ENCODE measurements around the gene RNLS.
"Not testable (repeated sequence)": the region's sequence is repeated elsewhere in the genome, so short reads cannot be mapped to it uniquely, and the experiment has no call there.

Gene RNLS

GRCh38 chr10:88322324-88323063, 260.6 kb downstream of the RNLS start:
- in situ Hi-C loops (cut with MboI; ENCODE audit: low sequenced_read_pairs) = no loop called here
- H3K4me3 ChIP-seq = no peak overlapping the region
- H3K36me3 ChIP-seq (replicated peaks) = no peaks in the 10 kb centered on the region
- no peak for DNase-seq (ENCODE audit: low spot score in 2 of 2)
- peaks cover 3% of the 10 kb centered on the region; the same call in 1 of the 2 replicates for H3K9me3 ChIP-seq
- 0 out of 2 replicates have a peak, but pooled peaks cover 2% of the 10 kb centered on the region for H3K27me3 ChIP-seq (ENCODE audit: low read depth)
- H3K4me1 ChIP-seq = no peaks in the 10 kb centered on the region

DNA sequence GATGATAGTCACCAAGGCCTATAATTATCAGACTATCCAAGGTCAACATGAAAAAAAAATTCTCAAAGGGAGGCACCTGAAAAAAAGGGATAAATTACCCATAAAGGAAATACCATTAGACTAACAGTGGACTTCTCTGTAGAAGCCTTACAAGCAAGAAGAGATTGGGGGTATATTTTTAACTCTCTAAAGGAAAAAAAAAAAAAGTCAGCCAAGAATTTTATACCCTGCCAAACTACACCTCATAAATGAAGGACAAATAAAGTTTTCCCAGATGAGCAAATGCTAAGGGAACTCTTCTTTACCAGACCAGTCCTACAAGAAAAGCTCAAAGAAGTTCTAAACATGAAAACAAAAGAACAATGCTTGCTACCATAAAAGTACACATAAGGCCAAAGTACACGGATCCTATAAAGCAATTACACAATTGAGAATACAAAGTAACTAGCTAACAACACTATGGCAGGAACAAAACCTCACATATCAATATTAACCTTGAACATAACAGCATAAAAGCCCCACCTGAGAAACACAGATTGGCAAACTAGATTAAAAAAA, 263.1 kb downstream of the RNLS start:
- no peaks in the 10 kb centered on the region for H3K36me3 ChIP-seq (replicated peaks)
- H3K4me3 ChIP-seq = no peak overlapping the region
- DNase-seq (ENCODE audit: low spot score in 2 of 2) = no peak
- H3K9me3 ChIP-seq = peaks cover 3% of the 10 kb centered on the region; the same call in 1 of the 2 replicates
- in situ Hi-C loops (cut with MboI; ENCODE audit: low sequenced_read_pairs) = no loop called here
- H3K27me3 ChIP-seq (ENCODE audit: low read depth) = peaks cover 2% of the 10 kb centered on the region
- no peaks in the 10 kb centered on the region; the same call in 1 of the 2 replicates for H3K4me1 ChIP-seq

DNA sequence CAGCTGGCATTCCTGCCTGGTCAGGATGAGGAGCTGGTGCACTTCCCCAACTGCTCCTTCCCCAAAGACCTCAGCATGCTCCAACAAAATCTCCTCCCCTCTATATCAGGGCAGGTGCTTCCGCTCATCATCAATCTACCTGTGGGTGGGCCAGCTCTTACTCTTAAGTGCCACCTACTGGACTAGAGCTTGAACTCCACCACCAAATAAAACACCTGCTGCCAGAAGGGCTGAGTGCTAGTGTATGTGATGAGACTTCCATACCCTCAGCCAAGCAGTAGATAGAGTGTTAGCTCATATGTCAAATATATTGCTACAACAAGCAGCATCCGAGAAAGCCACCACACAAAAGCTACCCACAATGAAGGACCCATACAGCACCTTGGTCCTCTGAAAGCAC, 264.3 kb downstream of the RNLS start:
- no peaks in the 10 kb centered on the region; the same call in 1 of the 2 replicates for H3K4me1 ChIP-seq
- peaks cover 6% of the 10 kb centered on the region for H3K27me3 ChIP-seq (ENCODE audit: low read depth)
- peaks cover 3% of the 10 kb centered on the region; the same call in 1 of the 2 replicates for H3K9me3 ChIP-seq
- in situ Hi-C loops (cut with MboI; ENCODE audit: low sequenced_read_pairs) = no loop called here
- no peak overlapping the region for H3K4me3 ChIP-seq
- H3K36me3 ChIP-seq (replicated peaks) = no peaks in the 10 kb centered on the region
- DNase-seq (ENCODE audit: low spot score in 2 of 2) = no peak

DNA sequence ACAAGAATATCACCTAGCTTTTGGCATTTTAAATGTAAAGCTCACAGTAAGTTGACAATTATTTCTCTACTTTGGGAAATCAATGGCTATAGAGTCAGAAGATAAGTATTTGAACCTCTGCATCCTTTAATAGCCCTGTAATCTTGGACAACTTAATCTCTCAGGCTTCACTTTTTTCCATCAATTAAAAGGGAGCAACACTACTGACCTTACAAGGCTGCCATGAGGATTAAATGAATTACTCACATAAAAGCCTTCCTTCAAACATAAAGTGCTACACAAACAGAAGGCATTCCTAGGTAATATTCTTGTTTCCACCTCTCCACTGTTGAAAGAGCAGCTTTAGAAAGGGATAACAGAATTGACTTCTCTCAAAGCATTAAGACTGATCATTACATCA, 266.0 kb downstream of the RNLS start:
- Histone ChIP-seq H3K36me3 (replicated peaks) (no peaks in the 10 kb centered on the region), H3K4me1 (no peaks in the 10 kb centered on the region; the same call in 1 of the 2 replicates), H3K9me3 (peaks cover 3% of the 10 kb centered on the region; the same call in 1 of the 2 replicates), H3K4me3 (no peak overlapping the region), H3K27me3 (ENCODE audit: low read depth) (peaks cover 3% of the 10 kb centered on the region)
- peak in 1 of 2 experiments; percentile 50 for DNase-seq (ENCODE audit: low spot score in 2 of 2)
- in situ Hi-C loops (cut with MboI; ENCODE audit: low sequenced_read_pairs) = no loop called here

DNA sequence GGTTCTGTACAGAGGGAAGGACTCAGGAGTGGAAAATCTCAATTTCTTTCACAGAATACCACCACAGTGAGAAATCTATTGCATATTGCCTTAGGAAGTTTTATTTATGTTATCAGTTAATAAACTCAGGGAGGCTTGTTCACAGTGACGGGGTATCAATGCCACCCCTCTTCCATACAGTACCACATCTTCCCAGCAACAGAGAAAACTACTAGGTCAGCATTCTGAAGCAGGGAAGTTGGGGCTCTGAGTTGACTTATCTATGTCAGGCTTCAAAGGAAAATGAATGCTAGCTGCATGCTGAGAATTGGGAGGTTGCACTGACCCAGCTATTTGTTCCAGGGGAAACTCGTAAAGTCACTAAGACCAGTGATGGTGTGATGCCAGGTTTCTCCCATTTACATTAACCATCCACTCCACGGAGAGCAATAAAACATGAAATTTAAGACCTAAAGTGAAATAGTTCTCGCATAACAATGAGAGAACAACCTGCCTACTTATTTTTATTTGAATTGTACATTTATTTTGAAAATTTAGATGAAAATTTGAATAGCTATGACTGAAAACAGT, 266.7 kb downstream of the RNLS start:
- Histone ChIP-seq H3K9me3 (peaks cover 3% of the 10 kb centered on the region; the same call in 1 of the 2 replicates), H3K4me3 (no peak overlapping the region), H3K36me3 (replicated peaks) (no peaks in the 10 kb centered on the region), H3K27me3 (ENCODE audit: low read depth) (peaks cover 3% of the 10 kb centered on the region), H3K4me1 (no peaks in the 10 kb centered on the region; the same call in 1 of the 2 replicates)
- in situ Hi-C loops (cut with MboI; ENCODE audit: low sequenced_read_pairs) = no loop called here
- DNase-seq (ENCODE audit: low spot score in 2 of 2) = peak; percentile 11 to 39

GRCh38 chr10:88315755-88316154, 267.4 kb downstream of the RNLS start:
- Histone ChIP-seq H3K36me3 (replicated peaks) (no peaks in the 10 kb centered on the region), H3K27me3 (ENCODE audit: low read depth) (peaks cover 3% of the 10 kb centered on the region), H3K4me3 (no peak overlapping the region), H3K9me3 (peaks cover 3% of the 10 kb centered on the region; the same call in 1 of the 2 replicates), H3K4me1 (no peaks in the 10 kb centered on the region; the same call in 1 of the 2 replicates)
- no peak for DNase-seq (ENCODE audit: low spot score in 2 of 2)
- in situ Hi-C loops (cut with MboI; ENCODE audit: low sequenced_read_pairs) = no loop called here

- no peaks in the 10 kb centered on the region for H3K9me3 ChIP-seq
- no peak for DNase-seq (ENCODE audit: low spot score in 2 of 2)
- H3K27me3 ChIP-seq (ENCODE audit: low read depth) = peaks cover 3% of the 10 kb centered on the region
- H3K4me1 ChIP-seq = no peaks in the 10 kb centered on the region; the same call in 1 of the 2 replicates
- in situ Hi-C loops (cut with MboI; ENCODE audit: low sequenced_read_pairs) = no loop called here
- H3K4me3 ChIP-seq = no peak overlapping the region
- no peaks in the 10 kb centered on the region for H3K36me3 ChIP-seq (replicated peaks)
Measured at GRCh38 chr10:88314362-88314761, 268.8 kb downstream of the RNLS start.

GRCh38 chr10:88313878-88314277, 269.2 kb downstream of the RNLS start:
- DNase-seq (ENCODE audit: low spot score in 2 of 2) = no peak
- peaks cover 3% of the 10 kb centered on the region for H3K27me3 ChIP-seq (ENCODE audit: low read depth)
- no peak overlapping the region for H3K4me3 ChIP-seq
- in situ Hi-C loops (cut with MboI; ENCODE audit: low sequenced_read_pairs) = no loop called here
- H3K36me3 ChIP-seq (replicated peaks) = no peaks in the 10 kb centered on the region
- no peaks in the 10 kb centered on the region for H3K9me3 ChIP-seq
- H3K4me1 ChIP-seq = no peaks in the 10 kb centered on the region; the same call in 1 of the 2 replicates

- no peak overlapping the region for H3K4me3 ChIP-seq
- peaks cover 3% of the 10 kb centered on the region for H3K27me3 ChIP-seq (ENCODE audit: low read depth)
- H3K4me1 ChIP-seq = no peaks in the 10 kb centered on the region; the same call in 1 of the 2 replicates
- H3K36me3 ChIP-seq (replicated peaks) = no peaks in the 10 kb centered on the region
- no peak for DNase-seq (ENCODE audit: low spot score in 2 of 2)
- in situ Hi-C loops (cut with MboI; ENCODE audit: low sequenced_read_pairs) = no loop called here
- H3K9me3 ChIP-seq = no peaks in the 10 kb centered on the region
Measured at GRCh38 chr10:88312855-88313254, 270.3 kb downstream of the RNLS start.

- DNase-seq (ENCODE audit: low spot score in 2 of 2) = no peak
- H3K9me3 ChIP-seq = no peaks in the 10 kb centered on the region
- no peak overlapping the region for H3K4me3 ChIP-seq
- in situ Hi-C loops (cut with MboI; ENCODE audit: low sequenced_read_pairs) = no loop called here
- no peaks in the 10 kb centered on the region for H3K36me3 ChIP-seq (replicated peaks)
- H3K27me3 ChIP-seq (ENCODE audit: low read depth) = peaks cover 3% of the 10 kb centered on the region
- no peaks in the 10 kb centered on the region for H3K4me1 ChIP-seq
Measured at GRCh38 chr10:88311264-88311663, 271.9 kb downstream of the RNLS start.

DNA sequence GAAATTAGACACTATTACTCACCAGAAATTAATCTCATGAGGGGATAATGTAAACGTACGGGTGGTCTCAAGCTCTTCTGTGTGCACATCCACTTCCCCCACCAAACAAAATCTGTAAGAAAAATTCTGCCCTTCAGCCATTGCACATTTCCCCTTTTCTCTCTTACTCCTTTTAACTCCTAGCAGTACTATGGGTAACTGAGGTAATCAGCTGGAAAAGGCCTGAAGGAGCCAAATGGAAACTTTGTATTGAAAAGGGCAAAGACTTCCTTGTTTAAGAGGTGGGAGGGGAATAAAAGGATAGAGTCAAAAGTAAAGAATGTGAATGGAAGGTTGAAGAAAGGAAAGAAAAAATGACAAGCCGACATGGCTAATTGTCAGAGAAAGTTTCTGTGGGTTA, 273.8 kb downstream of the RNLS start:
- Histone ChIP-seq H3K36me3 (replicated peaks) (no peaks in the 10 kb centered on the region), H3K4me3 (no peak overlapping the region), H3K4me1 (no peaks in the 10 kb centered on the region), H3K9me3 (no peaks in the 10 kb centered on the region), H3K27me3 (ENCODE audit: low read depth) (peaks cover 2% of the 10 kb centered on the region; the same call in 1 of the 2 replicates)
- DNase-seq (ENCODE audit: low spot score in 2 of 2) = no peak
- in situ Hi-C loops (cut with MboI; ENCODE audit: low sequenced_read_pairs) = no loop called here

- H3K27me3 ChIP-seq (ENCODE audit: low read depth); H3K4me1 ChIP-seq; in situ Hi-C loops (cut with MboI; ENCODE audit: low sequenced_read_pairs); H3K9me3 ChIP-seq; DNase-seq (ENCODE audit: low spot score in 2 of 2); H3K36me3 ChIP-seq (replicated peaks); H3K4me3 ChIP-seq: not testable (repeated sequence)
Measured at GRCh38 chr10:88308361-88308760, 274.8 kb downstream of the RNLS start.

DNA sequence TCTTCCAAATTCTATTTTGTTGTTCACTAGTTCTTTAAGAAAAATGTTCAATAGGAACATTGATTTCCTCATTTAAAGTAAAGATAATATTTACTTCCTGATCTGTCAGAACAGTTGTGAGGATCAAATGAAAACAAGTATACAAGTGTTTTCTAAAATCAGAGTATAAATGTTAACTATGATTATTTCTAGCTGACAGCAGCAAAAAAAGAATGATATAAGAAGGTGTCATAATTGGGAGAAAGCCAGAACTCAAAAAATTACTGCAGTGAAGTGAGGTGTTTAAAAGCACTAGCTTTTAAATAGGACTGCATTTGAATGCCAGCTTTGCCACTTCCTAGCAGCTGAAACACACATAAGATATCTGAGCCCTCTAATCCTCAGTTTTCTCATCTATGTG, 283.3 kb downstream of the RNLS start:
- Histone ChIP-seq H3K9me3 (no peaks in the 10 kb centered on the region), H3K4me1 (no peaks in the 10 kb centered on the region), H3K4me3 (no peak overlapping the region), H3K36me3 (replicated peaks) (no peaks in the 10 kb centered on the region), H3K27me3 (ENCODE audit: low read depth) (peaks cover 6% of the 10 kb centered on the region; the same call in 1 of the 2 replicates)
- DNase-seq (ENCODE audit: low spot score in 2 of 2) = no peak
- in situ Hi-C loops (cut with MboI; ENCODE audit: low sequenced_read_pairs) = no loop called here

DNA sequence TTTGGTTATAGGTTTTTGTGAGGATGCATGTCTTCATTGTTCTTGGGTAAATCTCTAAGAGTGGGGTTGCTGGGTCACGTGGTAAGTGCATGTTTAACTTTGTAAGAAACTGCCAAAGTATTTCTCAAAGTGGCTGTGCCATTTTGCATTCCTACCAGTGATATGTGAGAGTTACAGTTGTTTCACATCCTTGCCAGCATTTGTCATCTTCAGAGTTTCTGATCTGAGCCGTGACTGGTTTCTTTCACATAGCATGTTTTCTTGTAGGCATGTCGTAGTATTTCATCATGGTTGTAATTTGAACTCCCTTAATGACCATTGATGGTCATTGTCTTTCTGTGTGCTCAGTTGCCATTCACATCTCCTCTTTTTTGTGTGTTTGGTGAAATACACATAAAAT, 286.0 kb downstream of the RNLS start:
- Histone ChIP-seq H3K4me1 (no peaks in the 10 kb centered on the region), H3K36me3 (replicated peaks) (no peaks in the 10 kb centered on the region), H3K4me3 (no peak overlapping the region), H3K9me3 (no peaks in the 10 kb centered on the region), H3K27me3 (ENCODE audit: low read depth) (peaks cover 2% of the 10 kb centered on the region; the same call in 1 of the 2 replicates)
- in situ Hi-C loops (cut with MboI; ENCODE audit: low sequenced_read_pairs) = no loop called here
- no peak for DNase-seq (ENCODE audit: low spot score in 2 of 2)
